ENCODE measurements around the gene IMPDH1. TPM values are rescaled to one million over a fixed set of nuclear protein-coding genes. Genes with fewer than 3 reads are reported as not detected.

Gene IMPDH1
- total and polyA plus RNA-seq, 2 donors (not counting 1 experiment from before 2014, with no cell fraction given): 54.9 to 90.6 TPM

DNA sequence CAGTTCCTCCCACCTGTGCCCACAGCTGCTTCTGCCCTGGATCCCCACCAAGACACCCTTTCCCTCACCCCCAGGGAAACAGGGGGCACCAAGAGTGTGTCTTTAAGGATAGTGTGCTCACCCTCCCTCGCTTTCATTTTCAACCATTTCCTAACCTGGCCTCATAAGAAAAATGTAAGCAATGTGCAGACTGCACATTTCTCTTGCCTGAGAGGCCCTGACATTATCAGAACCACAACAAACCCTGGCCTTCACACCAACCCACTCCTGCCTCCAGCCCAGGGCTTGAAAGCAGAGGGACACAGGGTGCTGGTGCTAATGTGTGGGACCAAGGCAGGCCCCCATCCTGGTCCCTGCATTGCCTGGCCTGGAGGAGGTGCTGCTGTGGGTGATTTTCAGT, 11.0 kb upstream of the IMPDH1 start:
- no peak for TF ChIP-seq EZH2 (IDR thresholded peaks at IDR 0.05; ENCODE audit: borderline replicate concordance, insufficient read depth, low read depth, low read length, poor library complexity, severe bottlenecking)
- TF ChIP-seq, protein P1, sequence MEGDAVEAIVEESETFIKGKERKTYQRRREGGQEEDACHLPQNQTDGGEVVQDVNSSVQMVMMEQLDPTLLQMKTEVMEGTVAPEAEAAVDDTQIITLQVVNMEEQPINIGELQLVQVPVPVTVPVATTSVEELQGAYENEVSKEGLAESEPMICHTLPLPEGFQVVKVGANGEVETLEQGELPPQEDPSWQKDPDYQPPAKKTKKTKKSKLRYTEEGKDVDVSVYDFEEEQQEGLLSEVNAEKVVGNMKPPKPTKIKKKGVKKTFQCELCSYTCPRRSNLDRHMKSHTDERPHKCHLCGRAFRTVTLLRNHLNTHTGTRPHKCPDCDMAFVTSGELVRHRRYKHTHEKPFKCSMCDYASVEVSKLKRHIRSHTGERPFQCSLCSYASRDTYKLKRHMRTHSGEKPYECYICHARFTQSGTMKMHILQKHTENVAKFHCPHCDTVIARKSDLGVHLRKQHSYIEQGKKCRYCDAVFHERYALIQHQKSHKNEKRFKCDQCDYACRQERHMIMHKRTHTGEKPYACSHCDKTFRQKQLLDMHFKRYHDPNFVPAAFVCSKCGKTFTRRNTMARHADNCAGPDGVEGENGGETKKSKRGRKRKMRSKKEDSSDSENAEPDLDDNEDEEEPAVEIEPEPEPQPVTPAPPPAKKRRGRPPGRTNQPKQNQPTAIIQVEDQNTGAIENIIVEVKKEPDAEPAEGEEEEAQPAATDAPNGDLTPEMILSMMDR (IDR thresholded peaks at IDR 0.05): no peak
- Histone ChIP-seq H3K9me3 (ENCODE audit: control extremely low read depth in 1 of 3, control insufficient read depth in 2 of 3, insufficient read depth in 1 of 3, low read length in 2 of 3) (no peaks in the 10 kb centered on the region), H3K36me3 (replicated peaks in 1 of 2; ENCODE audit: control extremely low read depth in 1 of 2, control insufficient read depth in 1 of 2, extremely low read depth in 1 of 2, insufficient read depth in 2 of 2, low read length in 1 of 2) (no peaks in the 10 kb centered on the region), H3K9ac (ENCODE audit: low read length) (no peak overlapping the region), H3K4me3 (ENCODE audit: control extremely low read depth in 1 of 5, extremely low read depth in 1 of 5, insufficient read depth in 1 of 5, low read depth in 2 of 5, low read length in 4 of 5) (no peak overlapping the region), H3K27ac (ENCODE audit: low read length in 2 of 2) (no peak overlapping the region), H3K4me2 (replicated peaks; ENCODE audit: low read depth, low read length, poor library complexity, severe bottlenecking) (no peak overlapping the region), H3K4me1 (ENCODE audit: control insufficient read depth in 2 of 2, insufficient read depth in 2 of 2, low read length in 2 of 2) (no peaks in the 10 kb centered on the region), H3K79me2 (ENCODE audit: control insufficient read depth, insufficient read depth, low read length) (no peaks in the 10 kb centered on the region), H2AFZ (ENCODE audit: insufficient read depth, low read depth, low read length, poor library complexity, severe bottlenecking) (no peak overlapping the region), H4K20me1 (ENCODE audit: control insufficient read depth, insufficient read depth, low read length, poor library complexity, severe bottlenecking) (no peaks in the 10 kb centered on the region), H3K27me3 (replicated peaks in 1 of 4; ENCODE audit: control extremely low read depth in 1 of 4, control insufficient read depth in 3 of 4, insufficient read depth in 4 of 4, low read length in 3 of 4) (no peaks in the 10 kb centered on the region)
- intact Hi-C loops (cut with micrococcal nuclease): no loop called here
- ATAC-seq (ENCODE audit: low read depth) (no peak), DNase-seq (no peak)
- ChIA-PET CTCF (interaction anchor here (12.8 kb wide), 1 partner anchor 40 kb away, joined by 541 read pairs; no protein-coding TSS in a partner anchor), POLR2A (no interaction called here)
- H3K27ac Mint-ChIP-seq: no peak overlapping the region
- H3K27me3 Mint-ChIP-seq: no peaks in the 10 kb centered on the region
- WGBS (ENCODE audit: insufficient coverage): 43% methylated on average over 1 of the region's 1 CpG
- H3K4me3 Mint-ChIP-seq: no peak overlapping the region
- H3K9me3 Mint-ChIP-seq (ENCODE audit: insufficient read depth): no peaks in the 10 kb centered on the region
- no peaks in the 10 kb centered on the region for H3K4me1 Mint-ChIP-seq

- ATAC-seq (ENCODE audit: low read depth): no peak
- Histone ChIP-seq H3K27ac (ENCODE audit: low read length in 2 of 2) (no peak overlapping the region), H3K4me1 (ENCODE audit: control insufficient read depth in 2 of 2, insufficient read depth in 2 of 2, low read length in 2 of 2) (no peaks in the 10 kb centered on the region), H3K36me3 (replicated peaks in 1 of 2; ENCODE audit: control extremely low read depth in 1 of 2, control insufficient read depth in 1 of 2, extremely low read depth in 1 of 2, insufficient read depth in 2 of 2, low read length in 1 of 2) (no peaks in the 10 kb centered on the region), H4K20me1 (ENCODE audit: control insufficient read depth, insufficient read depth, low read length, poor library complexity, severe bottlenecking) (no peaks in the 10 kb centered on the region), H3K4me2 (replicated peaks; ENCODE audit: low read depth, low read length, poor library complexity, severe bottlenecking) (no peak overlapping the region), H3K4me3 (ENCODE audit: control extremely low read depth in 1 of 5, extremely low read depth in 1 of 5, insufficient read depth in 1 of 5, low read depth in 2 of 5, low read length in 4 of 5) (no peak overlapping the region), H3K9ac (ENCODE audit: low read length) (no peak overlapping the region), H2AFZ (ENCODE audit: insufficient read depth, low read depth, low read length, poor library complexity, severe bottlenecking) (no peak overlapping the region), H3K79me2 (ENCODE audit: control insufficient read depth, insufficient read depth, low read length) (no peaks in the 10 kb centered on the region), H3K27me3 (replicated peaks in 1 of 4; ENCODE audit: control extremely low read depth in 1 of 4, control insufficient read depth in 3 of 4, insufficient read depth in 4 of 4, low read length in 3 of 4) (peaks cover 0 to 4% (median 0%) of the 10 kb centered on the region in 4 experiments), H3K9me3 (ENCODE audit: control extremely low read depth in 1 of 3, control insufficient read depth in 2 of 3, insufficient read depth in 1 of 3, low read length in 2 of 3) (no peaks in the 10 kb centered on the region)
- DNase-seq: no peak
- no peaks in the 10 kb centered on the region for H3K27me3 Mint-ChIP-seq
- H3K4me1 Mint-ChIP-seq: no peaks in the 10 kb centered on the region
- ChIA-PET POLR2A (interaction anchor here (0.6 kb wide), 1 partner anchor 72 kb away, joined by 6 read pairs; no protein-coding TSS in a partner anchor), CTCF (interaction anchor here (1.6 to 23.4 kb wide), 3 partner anchors 7 to 41 kb away, joined by 9 to 331 read pairs (median 48); no protein-coding TSS in a partner anchor)
- intact Hi-C loops (cut with micrococcal nuclease): no loop called here
- no peak for TF ChIP-seq EZH2 (IDR thresholded peaks at IDR 0.05; ENCODE audit: borderline replicate concordance, insufficient read depth, low read depth, low read length, poor library complexity, severe bottlenecking)
- TF ChIP-seq, protein P1 (IDR thresholded peaks at IDR 0.05): no peak
- H3K9me3 Mint-ChIP-seq (ENCODE audit: insufficient read depth): no peaks in the 10 kb centered on the region
- WGBS (ENCODE audit: insufficient coverage): 100% methylated on average over 5 of the region's 7 CpGs
- H3K4me3 Mint-ChIP-seq: no peak overlapping the region
- H3K27ac Mint-ChIP-seq: no peak overlapping the region
Measured at GRCh38 chr7:128419257-128419656, 9.5 kb upstream of the IMPDH1 start.

Data from B cell (primary cell).